Hematopoietic multipotent progenitor cell treated with erythropoietin and hydrocortisone succinate and interleukin-3 and kit ligand, for 15 days (in vitro differentiated cells): Measurements from ENCODE around the gene PIK3R1.
"Not testable (repeated sequence)": the region's sequence is repeated elsewhere in the genome, so short reads cannot be mapped to it uniquely, and the experiment has no call there.

Source experiments
- DNase-seq: peaks from one replicate; pipeline ENCODE4 v3.0.0-alpha.2; 2015; ENCODE audit warnings: low spot score

PIK3R1 gene

GRCh38 chr5:68193481-68194036 lies 22.0 kb upstream of the PIK3R1 start:
- DNase-seq = no peak

DNA sequence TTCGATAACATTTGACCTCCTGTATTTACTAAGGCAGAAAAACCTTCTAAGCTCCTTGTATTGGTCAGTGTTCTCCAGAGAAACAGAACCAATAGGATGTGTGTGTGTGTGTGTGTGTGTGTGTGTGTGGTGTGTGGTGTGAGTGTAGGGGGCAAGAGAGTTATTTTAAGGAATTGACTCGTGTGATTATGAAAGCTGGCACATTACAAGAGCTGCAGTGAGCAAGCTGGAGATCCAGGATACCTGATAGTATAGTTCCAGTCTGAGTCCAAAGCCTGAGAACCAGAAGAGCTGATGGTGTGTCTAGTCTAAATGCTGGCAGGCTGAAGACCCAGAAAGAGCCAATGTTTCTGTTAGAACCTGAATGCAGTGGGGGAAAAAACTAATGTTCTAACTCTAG lies 21.2 kb upstream of the PIK3R1 start:
- DNase-seq = no peak

DNA sequence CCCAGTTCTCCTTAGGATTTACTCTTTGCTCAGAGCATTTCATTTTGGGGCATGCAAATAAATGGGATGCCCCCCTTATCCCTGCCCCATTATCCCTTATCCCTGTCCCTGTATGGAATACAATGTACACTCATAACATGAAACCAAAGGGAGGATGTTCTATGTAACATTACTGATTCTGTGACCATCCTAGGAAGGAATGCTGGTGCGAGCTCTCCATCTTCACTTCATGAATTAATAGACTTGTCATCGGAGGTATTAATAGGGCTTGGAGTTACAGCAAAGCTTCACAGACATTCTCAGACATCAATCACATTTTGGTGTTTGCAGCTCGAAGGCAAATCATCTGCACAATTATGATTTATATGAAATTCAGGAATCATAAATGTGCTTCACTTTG lies 20.4 kb upstream of the PIK3R1 start:
- DNase-seq = no peak

GRCh38 chr5:68196876-68197275 lies 18.7 kb upstream of the PIK3R1 start:
- no peak for DNase-seq

DNA sequence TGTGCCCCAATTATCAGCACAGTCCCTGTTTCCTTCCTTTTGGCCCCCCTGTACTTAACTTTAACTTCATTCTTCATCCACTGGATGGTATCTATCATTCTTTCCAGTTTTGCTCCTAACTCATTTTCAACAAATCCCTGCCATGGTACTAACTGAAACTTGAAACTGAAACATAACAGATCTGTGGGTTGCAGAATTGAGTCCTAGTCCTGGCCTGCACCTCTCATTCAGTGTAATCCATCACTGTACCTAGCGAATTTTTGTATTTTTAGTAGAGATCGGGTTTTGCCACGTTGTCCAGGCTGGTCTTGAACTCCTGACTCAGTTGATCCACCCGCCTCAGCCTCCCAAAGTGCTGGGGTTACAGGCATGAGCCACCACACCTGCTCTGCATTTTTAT lies 15.3 kb upstream of the PIK3R1 start:
- no peak for DNase-seq

DNA sequence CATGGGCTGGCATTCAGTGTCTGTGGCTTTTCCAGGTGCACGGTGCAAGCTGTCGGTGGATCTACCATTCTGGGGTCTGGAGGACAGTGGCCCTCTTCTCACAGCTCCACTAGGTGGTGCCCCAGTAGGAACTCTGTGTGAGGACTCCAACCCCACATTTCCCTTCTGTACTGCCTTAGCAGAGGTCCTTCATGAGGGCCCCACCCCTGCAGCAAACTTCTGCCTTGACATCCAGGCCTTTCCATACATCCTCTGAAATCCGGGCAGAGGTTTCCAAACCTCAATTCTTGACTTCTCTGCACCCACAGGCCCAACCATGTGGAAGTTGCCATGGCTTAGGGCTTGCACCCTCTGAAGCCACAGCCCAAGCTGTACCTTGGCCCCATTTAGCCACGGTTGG lies 4.9 kb upstream of the PIK3R1 start:
- not testable (repeated sequence) for DNase-seq

GRCh38 chr5:68214482-68215207 lies 911 bp upstream of the PIK3R1 start:
- no peak for DNase-seq

GRCh38 chr5:68215898-68216244 lies 315 bp downstream of the PIK3R1 start:
- DNase-seq = no peak

- DNase-seq = peak; percentile 25
Observed at GRCh38 chr5:68216245-68217046, 890 bp downstream of the PIK3R1 start.

- no peak for DNase-seq
Observed at GRCh38 chr5:68217047-68217355, 1.4 kb downstream of the PIK3R1 start.

DNA sequence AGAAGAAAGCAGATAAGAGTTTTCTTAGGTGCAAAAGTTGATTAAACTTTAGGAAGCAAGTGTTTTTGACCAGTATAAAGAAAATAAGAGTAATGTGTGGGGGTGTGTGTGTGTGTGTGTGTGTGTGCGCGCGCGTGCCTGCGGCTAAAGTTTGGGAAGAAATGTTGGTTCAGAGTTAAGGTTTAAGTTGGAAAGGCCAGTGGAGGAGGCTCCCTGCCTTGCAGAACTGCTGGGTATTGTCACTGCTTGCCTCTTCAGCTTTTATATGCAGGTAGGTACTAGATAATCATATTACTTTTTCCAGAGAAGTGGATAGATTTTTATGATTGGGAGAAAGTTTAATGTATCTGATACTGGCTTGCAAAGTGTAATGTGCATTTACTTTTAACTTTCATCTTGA lies 2.0 kb downstream of the PIK3R1 start:
- no peak for DNase-seq

GRCh38 chr5:68219161-68219816 lies 3.7 kb downstream of the PIK3R1 start:
- DNase-seq = no peak

GRCh38 chr5:68220260-68220659 lies 4.7 kb downstream of the PIK3R1 start:
- DNase-seq = no peak

GRCh38 chr5:68220914-68221313 lies 5.4 kb downstream of the PIK3R1 start:
- DNase-seq = no peak

DNA sequence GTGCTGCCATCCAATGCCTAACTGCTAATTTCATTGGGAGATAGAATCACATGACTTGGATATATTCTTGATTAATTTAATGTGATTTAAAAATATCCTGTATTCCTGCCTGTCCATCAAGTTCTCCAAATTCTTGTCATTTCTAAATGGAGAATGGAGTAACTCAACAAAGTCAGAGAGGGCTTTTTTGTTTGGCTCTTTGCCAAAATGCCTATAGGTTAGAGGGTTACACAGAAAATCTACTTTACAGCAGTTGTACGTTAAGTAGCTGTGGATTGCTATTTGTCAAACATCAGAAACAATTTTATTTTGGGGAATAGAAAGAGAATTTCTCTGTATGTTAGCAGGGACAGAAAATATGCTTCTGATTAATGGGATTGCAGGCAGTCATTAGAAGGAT lies 5.9 kb downstream of the PIK3R1 start:
- DNase-seq = peak; percentile 27

DNA sequence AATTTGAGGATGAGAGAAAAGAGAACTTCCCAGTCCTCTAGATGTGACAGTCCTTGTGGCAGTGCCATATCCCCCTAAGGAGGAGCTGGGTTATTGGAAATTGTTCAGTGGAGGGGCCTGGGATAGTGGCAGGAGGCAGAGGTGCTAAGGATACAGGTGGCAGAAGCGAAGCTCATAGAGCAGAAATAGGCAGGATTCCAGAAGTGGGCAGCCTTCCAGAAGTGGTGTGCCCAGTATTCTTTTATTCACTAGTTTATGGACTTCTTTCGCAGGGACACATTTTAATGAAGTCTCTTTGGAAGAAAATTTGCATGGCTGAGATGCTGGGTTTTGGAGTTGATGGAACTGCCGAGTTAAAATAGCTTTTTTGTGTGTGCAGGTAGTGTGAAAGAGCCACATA lies 6.8 kb downstream of the PIK3R1 start:
- DNase-seq = no peak

GRCh38 chr5:68222824-68223354 lies 7.3 kb downstream of the PIK3R1 start:
- no peak for DNase-seq

GRCh38 chr5:68223904-68224303 lies 8.3 kb downstream of the PIK3R1 start:
- DNase-seq = no peak

GRCh38 chr5:68224509-68225187 lies 9.1 kb downstream of the PIK3R1 start:
- DNase-seq = no peak

DNA sequence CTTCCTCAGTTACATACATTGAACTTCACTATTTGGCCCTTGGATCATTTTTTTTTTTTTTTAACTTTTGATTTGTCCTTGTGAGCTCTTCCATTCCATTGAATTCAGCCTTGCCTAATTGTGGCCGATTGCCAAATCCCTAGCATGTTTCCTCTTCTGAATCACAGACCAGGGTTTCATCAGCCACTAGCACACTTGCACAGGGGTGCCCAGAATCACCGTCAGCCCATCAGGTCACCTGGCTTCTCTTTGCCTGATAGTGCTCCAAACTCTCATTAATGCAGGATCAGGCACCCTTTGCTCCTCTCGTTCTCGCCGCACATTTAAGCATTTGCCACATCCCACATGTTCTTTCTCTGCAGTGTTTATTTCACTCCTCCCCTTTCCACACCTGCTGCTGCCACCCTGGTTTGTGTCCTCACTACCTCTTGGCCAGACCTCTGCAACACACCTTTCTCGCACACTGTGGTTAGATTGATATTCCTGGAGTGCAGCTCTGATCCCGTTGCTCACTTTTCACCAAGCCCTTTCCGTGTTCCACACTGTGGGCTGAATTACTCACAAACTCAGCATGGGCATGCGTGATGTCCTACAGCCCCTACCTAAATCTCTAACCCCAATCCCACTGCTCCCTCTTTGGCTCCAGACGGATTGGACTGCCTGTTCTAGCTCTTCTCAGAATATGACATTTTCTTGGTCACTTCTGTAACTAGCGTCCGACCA lies 9.8 kb downstream of the PIK3R1 start:
- no peak for DNase-seq

DNA sequence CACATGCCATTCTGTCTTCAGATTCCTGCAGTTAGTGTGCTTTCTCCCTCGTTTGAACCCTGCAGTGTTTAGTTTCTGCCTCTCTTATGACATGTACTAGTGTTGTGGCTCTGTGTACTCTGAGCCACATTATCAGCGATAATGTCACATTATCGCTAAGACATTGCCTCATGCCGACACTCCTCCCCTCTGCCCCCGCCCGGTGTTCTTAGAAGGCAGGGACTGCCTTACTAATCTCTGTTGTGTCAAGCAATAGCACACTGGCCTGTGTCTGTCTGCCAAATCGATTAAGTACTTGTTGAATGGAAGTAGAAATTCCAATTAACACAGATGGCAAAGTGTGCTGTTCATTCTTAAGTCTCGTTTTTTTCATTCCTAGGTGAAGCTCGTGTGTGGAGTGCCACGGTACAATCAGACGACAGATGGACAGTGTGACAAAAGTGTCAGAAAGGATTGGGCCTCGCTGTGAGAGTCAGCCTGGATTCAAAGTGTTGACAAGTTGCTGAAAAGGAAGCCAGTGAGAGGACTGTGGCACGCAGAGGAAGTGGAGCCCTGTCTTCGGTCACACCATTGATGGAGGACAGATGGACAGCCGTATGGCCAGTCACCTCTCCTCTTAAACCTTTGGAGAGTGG lies 10.5 kb downstream of the PIK3R1 start:
- peak; percentile 51 for DNase-seq
